ENCODE results near the gene NCAN. TPM values are rescaled to one million over a fixed set of nuclear protein-coding genes. Genes with fewer than 3 reads are reported as not detected.
"Not testable (repeated sequence)": the region's sequence is repeated elsewhere in the genome, so short reads cannot be mapped to it uniquely, and the experiment has no call there.

The NCAN gene
- polyA plus RNA-seq, 3 donors = 0.01 to 0.07 (median 0.03) TPM

DNA sequence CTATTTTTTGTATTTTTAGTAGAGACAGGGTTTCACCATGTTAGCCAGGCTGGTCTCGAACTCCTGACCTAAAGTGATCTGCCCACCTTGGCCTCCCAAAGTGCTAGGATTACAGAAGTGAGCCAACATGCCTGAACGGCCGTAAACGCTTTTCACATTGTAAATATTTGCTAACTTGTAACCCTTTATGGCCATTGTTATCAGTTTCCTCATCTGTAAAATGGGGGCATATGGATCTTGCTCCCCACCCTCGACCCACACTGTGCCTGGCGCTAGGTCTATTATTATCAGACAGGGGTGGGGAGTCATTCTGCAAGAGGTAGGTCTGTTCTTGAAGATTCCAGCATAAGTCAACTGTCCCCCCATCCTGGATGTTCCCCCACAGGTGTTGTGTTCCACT is 11.9 kb downstream of the NCAN start:
- DNase-seq (ENCODE audit: low read depth in 3 of 3, low spot score in 2 of 3) = no peak

DNA sequence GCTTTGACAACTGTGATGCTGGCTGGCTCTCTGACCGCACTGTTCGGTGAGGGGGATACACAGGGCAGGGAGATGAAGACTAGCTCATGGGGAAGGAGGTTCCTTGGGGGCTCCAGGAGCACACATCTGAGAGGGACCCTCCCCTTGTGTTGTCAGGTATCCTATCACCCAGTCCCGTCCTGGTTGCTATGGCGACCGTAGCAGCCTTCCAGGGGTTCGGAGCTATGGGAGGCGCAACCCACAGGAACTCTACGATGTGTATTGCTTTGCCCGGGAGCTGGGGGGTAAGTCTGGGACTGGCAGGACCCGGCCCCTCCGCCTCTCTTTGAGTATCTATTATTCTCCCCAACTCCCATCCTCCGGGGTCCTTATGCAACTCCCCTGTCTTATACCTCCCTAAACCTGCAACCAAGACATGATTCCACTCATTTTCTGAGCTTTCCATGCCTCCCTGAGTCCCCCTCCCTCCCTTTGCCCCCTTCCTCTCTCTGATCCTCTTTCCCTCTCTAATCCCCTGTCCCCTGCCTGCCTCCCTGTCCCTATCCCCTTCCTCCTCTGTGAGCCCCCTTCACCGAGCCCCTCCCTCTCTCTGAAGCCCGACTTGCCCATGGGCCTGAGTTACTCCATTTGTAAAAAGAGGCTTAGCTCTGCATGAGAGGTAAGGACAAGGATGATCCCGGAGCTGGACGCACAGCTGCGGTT is 12.5 kb downstream of the NCAN start:
- no peak for DNase-seq (ENCODE audit: low read depth in 3 of 3, low spot score in 2 of 3)

DNA sequence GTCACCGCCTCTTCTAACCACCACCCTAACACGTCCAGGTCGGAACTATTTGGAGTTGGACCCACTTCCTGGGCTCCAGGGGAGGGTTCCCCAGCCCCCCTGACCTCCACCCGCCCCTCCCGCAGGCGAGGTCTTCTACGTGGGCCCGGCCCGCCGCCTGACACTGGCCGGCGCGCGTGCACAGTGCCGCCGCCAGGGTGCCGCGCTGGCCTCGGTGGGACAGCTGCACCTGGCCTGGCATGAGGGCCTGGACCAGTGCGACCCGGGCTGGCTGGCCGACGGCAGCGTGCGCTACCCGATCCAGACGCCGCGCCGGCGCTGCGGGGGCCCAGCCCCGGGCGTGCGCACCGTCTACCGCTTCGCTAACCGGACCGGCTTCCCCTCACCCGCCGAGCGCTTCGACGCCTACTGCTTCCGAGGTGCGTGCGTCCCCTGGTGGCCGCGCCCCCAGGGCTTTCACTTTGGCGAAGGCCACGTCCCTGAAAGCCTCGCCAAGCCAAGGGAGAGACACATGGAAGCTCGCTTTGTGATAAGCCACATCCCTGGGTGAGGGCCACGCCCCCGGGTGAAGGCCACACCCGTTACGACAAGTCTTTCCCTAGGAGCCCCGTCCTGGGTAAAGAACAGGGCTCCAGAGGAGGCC is 13.2 kb downstream of the NCAN start:
- no peak for DNase-seq (ENCODE audit: low read depth in 3 of 3, low spot score in 2 of 3)

GRCh38 chr19:19226204-19226603 is 14.4 kb downstream of the NCAN start:
- no peak for DNase-seq (ENCODE audit: low read depth in 3 of 3, low spot score in 2 of 3)

DNA sequence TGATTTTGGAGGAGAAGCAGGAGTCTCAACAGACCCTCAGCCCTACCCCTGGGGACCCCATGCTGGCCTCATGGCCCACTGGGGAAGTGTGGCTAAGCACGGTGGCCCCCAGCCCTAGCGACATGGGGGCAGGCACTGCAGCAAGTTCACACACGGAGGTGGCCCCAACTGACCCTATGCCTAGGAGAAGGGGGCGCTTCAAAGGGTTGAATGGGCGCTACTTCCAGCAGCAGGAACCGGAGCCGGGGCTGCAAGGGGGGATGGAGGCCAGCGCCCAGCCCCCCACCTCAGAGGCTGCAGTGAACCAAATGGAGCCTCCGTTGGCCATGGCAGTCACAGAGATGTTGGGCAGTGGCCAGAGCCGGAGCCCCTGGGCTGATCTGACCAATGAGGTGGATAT is 14.9 kb downstream of the NCAN start:
- DNase-seq (ENCODE audit: low read depth in 3 of 3, low spot score in 2 of 3) = no peak

- no peak for DNase-seq (ENCODE audit: low read depth in 3 of 3, low spot score in 2 of 3)
Observed at GRCh38 chr19:19227217-19227616, 15.5 kb downstream of the NCAN start.

DNA sequence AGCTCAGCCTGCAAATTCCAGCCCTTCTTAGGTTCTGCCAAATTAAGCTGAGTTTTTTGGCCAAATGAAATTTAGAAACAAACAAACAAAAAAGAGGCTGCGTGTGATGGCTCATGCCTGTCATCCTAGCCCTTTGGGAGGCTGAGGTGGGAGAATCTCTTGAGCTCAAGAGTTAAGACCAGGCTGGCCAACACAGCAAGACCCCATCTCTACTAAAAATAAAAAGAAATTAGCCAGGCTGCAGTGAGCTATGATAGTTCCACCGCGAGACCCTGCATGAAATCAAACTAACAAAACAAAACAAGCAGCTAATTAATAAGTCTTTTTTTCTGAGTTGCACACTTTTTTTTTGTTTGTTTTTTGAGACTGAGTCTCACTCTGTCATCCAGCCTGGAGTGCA is 17.9 kb downstream of the NCAN start:
- no peak for DNase-seq (ENCODE audit: low read depth in 3 of 3, low spot score in 2 of 3)

DNA sequence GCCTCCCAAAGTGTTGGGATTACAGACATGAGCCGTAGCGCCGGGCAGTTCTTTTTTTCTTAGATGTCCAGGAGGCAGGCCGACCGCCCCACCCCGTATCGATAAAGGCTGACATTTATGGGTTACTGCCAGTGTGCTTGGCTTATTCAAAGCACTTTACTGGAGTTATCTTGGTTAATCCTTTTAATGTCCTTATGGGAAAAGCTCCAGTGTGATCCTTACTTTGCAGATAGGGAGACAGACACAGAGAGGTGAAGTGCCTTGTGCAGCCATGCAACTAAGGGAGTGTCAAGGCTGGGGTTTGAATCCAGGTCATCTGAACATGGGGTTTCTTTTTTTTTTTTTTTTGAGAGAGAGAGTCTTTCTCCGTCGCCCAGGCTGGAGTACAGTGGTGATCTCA is 19.2 kb downstream of the NCAN start:
- no peak for DNase-seq (ENCODE audit: low read depth in 3 of 3, low spot score in 2 of 3)

GRCh38 chr19:19232261-19232721 is 20.5 kb downstream of the NCAN start:
- DNase-seq (ENCODE audit: low read depth in 3 of 3, low spot score in 2 of 3) = no peak

- no peak for DNase-seq (ENCODE audit: low read depth in 3 of 3, low spot score in 2 of 3)
Observed at GRCh38 chr19:19234220-19234816, 22.6 kb downstream of the NCAN start.

DNA sequence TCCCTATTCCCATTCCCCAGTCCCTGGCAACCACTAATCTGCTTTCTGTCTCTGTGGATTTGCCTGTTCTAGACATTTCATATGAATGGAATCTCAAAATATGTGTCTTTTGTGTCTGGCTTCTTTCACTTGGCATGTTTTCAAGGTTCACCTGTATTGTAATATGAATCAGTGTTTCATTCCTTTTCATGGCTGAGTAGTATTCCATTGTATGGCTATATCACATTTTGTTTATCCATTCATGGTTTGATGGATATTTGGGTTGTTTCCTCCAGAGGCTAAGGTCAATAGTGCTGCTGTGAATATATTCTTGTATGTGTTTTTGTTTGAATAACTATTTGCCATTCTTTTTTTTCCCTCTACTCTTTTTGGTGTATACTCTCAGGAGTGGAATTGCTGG is 24.4 kb downstream of the NCAN start:
- DNase-seq (ENCODE audit: low read depth in 3 of 3, low spot score in 2 of 3) = no peak

DNA sequence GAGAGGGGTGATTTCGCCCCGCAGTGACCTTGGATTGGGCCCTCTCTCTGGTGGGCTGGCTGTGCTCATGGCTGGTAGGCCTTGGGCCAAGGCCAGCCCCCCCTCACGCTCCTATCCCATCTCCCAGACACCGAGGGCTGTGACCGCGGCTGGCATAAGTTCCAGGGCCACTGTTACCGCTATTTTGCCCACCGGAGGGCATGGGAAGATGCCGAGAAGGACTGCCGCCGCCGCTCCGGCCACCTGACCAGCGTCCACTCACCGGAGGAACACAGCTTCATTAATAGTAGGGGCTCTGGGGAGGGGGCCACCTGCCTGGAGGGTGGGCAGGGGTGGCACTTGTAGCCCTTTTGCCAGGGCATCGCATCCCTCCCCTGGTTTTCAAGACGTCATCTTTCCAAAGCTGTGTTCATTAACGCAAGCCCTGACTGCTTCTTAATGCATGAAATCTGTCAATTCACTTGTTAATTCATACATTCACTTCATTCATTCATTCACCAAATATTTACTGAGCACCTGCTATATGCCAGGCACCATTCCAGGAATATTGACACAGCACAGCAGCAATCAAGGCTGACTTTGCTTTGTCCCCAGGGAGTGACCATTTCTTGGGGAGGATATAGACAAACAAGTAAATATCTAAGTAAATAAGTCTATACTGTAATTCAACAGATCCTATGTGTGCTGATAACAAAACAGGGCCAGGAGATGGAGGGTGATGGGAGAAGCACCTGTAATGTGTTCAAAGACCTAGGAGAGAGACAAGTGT is 26.6 kb downstream of the NCAN start:
- no peak for DNase-seq (ENCODE audit: low read depth in 3 of 3, low spot score in 2 of 3)

- no peak for DNase-seq (ENCODE audit: low read depth in 3 of 3, low spot score in 2 of 3)
Observed at GRCh38 chr19:19239675-19240074, 27.9 kb downstream of the NCAN start.

GRCh38 chr19:19240476-19240875 is 28.7 kb downstream of the NCAN start:
- DNase-seq (ENCODE audit: low read depth in 3 of 3, low spot score in 2 of 3) = no peak

DNA sequence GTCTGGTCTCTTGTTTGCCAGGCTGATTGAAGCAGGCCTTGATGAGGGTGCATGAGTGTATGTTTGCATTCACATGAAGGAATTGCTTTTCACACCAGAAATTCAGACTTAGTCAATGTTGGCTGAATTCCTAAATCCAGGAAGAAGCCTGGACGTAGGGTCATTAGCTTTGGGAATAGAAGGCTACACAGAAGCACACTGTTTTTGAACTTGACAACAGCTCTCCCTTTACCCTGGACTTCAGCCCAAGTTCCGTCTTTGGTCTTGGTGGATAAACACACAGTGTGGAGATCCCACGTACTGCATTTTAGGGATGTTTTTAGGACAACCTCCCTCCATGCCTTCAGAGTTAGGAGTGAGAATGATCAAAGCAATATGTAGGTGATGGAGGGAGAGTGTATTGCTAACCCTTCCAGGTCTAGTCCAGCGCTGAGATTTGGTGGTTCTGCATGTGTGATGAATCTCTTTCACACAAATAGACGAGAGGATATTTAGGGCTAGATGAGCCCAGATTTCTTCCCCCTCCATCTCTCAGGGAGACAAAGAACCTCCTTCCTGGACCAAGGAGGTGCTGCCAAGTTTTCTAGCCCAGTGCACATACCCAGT is 38.5 kb downstream of the NCAN start:
- no peak for DNase-seq (ENCODE audit: low read depth in 3 of 3, low spot score in 2 of 3)

DNA sequence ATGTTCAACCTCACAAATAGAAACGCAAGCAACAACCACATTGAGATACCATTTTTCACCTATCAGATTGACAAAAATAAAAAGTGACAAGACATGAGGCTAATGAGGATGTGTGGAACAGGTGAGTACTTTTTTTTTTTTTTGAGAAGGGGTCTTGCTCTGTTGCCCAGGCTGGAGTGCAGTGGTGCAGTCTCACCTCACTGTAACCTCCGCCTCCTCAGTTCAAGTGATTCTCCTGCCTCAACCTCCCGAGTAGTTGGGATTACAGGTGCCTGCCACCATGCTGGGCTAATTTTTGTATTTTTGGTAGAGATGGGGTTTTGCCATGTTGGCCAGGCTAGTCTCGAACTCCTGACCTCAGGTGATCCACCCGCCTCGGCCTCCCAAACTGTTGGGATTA is 41.7 kb downstream of the NCAN start:
- DNase-seq (ENCODE audit: low read depth in 3 of 3, low spot score in 2 of 3) = not testable (repeated sequence)

- DNase-seq (ENCODE audit: low read depth in 3 of 3, low spot score in 2 of 3) = no peak
Observed at GRCh38 chr19:19256072-19256969, 44.6 kb downstream of the NCAN start.

DNA sequence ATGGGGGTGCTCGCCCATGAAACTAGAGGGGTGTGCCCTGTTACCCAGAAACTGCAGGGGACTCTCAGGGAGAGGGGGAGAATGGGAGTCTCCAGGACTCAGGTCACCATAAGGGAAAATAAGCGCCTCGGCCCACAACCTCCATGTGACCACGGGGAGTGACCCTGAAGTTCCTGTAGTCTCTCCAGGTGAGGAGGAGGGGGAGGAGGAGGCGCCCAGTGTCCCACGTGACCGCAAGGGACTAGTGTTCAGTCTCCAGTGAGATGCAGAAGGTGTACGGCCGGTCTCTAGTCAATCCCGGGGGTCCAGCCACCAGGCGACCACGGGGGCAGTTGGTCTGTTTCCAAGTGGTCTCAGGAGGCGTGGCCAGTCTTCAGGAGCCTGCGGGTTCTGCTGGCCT is 45.4 kb downstream of the NCAN start:
- DNase-seq (ENCODE audit: low read depth in 3 of 3, low spot score in 2 of 3) = no peak

GRCh38 chr19:19257836-19258588 is 46.3 kb downstream of the NCAN start:
- no peak for DNase-seq (ENCODE audit: low read depth in 3 of 3, low spot score in 2 of 3)

Data from right renal cortex interstitium (tissue), 3 donors.